Activated CD8-positive, alpha-beta memory T cell treated with anti-CD3 and anti-CD28 coated beads for 48 hours (primary cell): ENCODE results near the gene AFF4.
"Not testable (repeated sequence)": the region's sequence is repeated elsewhere in the genome, so short reads cannot be mapped to it uniquely, and the experiment has no call there.

ENCODE experiments used
- DNase-seq, 3 experiments: peaks; one replicate each; pipeline ENCODE4 v3.0.0-alpha.2; 2020; ENCODE audit warnings: low read depth in 2 of 3, low spot score in 2 of 3

AFF4 gene

DNA sequence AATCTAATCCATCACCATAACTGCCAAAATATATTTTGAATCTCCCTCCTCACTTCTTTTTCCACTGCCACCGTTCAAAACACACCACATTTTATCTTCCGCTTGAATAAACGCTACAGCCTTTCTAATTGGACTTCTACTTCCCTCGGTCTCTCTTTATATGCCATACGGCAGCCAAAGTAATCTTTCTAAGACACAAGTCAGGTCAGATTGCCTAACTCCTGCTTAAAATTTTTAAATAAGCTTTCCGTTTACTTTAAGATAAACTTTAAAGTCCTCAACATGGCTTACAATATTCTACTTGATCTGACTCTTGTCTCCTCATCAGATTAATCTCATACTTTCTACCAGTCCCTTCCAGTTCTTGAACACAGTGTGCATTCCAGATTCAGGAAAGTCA is 9.7 kb downstream of the AFF4 start:
- no peak for DNase-seq

DNA sequence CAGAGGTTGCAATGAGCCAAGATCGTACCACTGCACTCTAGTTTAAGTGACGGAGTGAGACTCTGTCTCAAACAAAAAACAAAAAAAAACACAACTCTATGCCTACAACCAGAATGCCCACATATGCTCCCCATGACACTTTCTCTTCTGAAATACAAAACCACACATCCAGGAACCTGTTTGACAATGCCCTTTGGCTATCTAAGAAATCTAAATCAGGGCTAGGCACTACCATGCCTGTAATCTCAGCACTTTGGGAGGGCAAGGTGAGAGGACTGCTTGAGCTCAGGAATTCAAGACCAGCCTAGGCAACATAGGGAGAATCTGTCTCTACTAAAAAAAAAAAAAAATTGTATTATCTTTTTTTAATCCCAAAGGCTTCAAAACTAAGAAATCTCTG is 10.6 kb downstream of the AFF4 start:
- no peak for DNase-seq

DNA sequence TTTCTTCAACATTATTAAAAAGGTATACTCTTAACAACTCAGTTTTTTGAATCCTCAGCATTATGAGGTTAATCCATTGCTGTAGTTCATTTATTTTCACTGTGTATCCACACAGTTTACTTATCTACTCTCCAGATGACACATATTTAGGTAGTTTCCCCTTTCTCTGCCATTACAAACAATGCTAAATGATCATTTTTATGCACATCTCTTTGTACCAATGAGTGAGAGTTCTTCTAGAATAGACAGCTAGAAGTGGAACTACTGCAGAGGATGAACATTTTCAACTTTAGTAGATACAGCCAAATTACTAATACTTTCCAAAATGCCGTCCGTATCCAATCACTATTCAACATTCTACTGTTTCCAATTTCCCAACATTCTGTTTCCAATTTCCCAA is 11.5 kb downstream of the AFF4 start:
- no peak for DNase-seq

DNA sequence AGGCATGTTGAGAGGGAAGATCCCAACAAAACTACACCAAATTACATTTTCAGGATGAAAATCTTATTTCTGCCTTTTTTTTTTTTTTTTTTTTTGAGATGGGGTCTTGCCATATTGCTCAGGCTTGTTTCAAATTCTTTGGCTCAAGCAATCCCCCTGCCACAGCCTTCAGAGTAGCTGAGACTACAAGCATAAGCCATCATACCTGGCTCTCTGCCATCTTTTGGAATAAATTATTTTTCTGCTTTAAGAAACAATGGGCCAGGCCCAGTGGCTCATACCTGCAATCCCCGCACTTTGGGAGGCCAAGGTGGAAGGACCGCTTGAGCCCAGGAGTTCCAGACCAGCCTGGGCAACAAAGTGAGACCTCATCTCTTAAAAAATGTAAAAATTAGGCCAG is 14.3 kb downstream of the AFF4 start:
- no peak for DNase-seq

DNA sequence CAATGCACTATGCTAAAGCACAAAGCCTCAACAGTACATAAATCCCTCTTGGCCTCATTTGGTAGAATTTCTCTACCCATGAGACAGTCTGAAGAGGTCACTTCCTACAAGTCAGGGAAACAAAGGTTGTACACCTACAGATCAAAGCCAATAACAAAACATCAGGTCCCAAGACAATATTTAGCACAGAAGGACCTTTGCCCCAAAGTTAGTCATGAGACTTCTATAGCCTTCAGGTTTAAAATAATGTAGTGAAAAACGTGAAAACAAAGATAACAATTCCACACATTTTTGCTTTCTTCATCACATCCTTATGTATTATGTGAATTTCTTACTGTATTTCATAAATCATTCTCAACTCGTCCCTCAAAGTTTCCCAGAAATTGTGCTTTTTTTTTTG is 15.8 kb downstream of the AFF4 start:
- no peak for DNase-seq

DNA sequence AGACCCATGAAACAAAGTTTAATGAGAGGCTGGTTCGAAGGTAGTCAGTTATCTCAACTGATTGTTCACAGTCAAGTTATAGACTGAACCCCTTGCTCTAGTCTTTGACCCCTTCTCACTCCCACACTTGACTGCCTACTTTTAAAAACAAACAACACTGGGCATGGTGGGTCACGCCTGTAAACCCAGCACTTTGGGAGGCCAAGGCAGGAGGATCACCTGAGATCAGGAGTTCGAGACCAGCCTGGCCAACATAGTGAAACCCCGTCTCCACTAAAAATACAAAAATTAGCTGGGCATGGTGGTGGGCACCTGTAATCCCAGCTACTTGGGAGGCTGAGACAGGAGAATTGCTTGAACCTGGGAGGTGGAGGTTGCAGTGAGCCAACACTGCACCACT is 18.1 kb downstream of the AFF4 start:
- not testable (repeated sequence) for DNase-seq

DNA sequence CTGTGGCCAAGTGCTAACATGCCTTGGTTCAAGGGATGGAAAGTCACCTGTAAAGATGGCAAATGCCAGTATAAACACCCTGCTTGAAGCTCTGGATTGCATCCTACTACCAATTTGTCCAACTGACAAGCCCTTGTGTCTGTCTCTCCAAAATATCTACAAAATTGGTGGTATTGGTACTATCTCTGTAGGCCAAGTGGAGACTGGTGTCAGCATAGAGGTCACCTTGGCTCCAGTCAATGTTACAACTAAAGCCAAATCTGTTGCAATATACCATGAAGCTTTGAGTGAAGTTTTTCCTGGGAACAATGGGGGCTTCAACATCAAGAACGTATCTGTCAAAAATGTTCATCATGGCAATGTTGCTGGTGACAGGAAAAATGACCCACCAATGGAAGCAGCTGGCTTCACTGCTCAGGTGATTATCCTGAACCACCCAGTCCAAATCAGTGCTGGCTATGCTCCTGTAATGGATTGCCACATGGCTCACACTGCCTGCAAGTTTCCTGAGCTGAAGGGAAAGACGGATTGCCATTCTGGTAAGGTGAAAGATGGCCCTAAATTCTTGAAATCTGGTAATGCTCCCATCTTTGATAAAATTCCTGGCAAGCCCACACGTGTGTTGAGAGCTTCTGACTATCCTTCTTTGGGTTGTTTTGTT is 19.9 kb downstream of the AFF4 start:
- DNase-seq = no peak

DNA sequence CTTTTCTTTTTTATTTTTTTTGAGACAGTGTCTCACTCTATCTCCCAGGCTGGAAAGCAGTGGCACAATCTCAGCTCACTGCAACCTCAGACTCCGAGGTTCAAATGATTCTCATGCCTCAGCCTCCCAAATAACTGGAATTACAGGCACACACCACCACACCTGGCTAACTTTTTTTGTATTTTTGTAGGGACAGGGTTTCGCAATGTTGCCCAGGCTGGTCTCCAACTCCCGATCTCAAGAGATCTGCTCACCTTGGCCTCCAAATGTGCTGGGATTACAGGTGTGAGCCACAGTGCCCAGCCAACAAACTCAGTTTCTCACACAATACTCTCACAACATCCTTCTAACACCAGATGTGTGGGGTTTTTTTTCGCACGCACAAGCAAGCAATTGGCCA is 22.1 kb downstream of the AFF4 start:
- no peak for DNase-seq

DNA sequence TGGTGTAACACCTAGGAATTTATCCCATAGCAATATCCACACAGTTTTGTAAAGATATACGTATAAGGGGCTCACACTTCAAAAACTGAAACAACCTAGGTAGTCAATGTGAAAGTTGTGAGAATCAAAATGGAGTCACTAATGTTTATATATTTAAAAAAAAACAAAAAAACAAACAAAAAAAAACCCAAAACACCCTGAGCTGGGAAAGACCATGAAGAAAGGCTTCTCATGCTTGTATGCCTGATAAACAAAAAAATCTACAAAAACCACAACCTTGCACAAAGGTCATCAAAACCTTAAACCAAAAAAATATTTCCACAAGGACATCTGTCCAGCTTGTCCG is 35.4 kb downstream of the AFF4 start:
- DNase-seq = no peak

DNA sequence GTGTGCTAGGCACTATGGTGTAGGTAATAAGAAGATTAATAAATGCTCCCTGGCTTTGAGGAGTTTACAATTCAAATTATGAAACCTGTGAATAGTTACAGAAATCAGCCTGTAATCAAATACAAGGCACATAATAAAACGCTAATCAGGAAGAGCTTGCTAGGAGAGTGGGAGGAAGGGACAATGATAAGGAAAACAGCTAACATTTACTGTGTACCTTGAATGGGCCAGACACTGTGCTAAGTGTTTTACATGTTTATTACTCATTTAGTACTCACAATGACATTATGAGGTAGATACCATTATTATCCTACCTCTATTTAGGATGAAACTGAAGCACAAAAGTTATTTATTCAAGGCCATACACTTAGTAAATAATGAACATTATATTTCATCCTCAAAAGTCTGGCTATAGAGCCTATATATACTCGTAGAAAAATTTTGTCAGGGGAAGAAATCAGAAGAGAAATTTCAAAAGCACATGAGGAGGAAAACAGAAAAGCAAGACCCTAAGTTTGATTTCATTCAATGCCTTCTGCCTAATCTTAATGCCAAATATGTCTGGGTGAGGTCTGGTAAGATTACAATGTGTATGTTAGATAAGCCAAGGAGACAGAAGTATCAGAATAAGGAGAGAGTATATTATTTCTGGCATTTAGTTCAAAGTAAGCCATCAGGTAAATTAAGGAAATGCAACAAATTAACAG is 35.9 kb downstream of the AFF4 start:
- DNase-seq = no peak

DNA sequence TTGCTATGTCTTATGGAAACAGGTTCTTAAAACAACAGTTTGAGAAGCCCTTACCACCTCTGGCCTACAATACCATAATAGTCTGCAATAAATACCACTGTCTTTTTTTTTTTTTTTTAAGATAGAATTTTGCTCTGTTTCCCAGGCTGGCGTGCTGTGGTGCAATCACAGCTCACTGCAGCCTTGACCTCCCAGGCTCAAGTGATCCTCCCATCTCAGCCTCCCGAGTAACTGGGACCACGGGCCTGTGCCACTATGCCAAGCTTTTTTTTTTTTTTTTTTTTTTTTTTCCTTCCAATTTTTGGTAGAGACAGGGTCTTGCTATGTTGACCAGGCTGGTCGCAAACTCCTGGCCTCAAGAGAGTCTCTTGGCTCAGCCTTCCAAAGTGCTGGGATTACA is 37.0 kb downstream of the AFF4 start:
- DNase-seq = no peak

DNA sequence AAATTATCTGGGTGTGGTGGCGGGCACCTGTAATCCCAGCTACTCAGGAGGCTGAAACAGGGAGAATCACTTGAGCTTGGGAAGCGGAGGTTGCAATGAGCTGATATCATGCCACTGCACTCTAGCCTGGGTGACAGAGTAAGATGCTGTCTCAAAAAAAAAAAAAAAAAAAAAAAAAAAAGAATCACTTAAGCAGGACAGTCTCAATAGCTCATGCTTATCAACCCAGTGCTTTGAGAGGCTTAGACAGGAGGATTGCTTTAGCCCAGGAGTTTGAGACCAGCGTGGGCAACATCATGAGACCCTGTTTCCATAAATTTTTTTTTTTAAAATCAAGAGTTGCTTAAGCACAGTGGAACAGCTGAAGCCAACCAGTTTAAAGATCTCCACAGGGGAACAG is 47.3 kb downstream of the AFF4 start:
- no peak for DNase-seq

DNA sequence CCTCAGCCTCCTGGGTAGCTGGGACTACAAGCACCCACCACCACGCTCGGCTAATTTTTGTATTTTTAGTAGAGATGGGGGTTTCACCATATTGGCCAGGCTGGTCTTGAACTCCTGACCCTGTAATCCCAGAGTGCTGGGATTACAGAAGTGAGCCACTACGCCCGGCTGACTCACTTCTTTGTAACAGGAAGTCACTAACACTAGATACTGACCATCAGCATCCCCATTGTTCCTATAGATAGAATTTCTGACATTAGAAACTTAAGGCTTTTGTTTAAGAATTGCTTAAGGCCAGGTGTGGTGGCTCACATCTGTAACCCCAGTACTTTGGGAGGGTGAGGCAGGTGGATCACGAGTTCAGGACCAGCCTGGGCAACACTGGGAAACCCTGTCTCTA is 47.8 kb downstream of the AFF4 start:
- DNase-seq = no peak

DNA sequence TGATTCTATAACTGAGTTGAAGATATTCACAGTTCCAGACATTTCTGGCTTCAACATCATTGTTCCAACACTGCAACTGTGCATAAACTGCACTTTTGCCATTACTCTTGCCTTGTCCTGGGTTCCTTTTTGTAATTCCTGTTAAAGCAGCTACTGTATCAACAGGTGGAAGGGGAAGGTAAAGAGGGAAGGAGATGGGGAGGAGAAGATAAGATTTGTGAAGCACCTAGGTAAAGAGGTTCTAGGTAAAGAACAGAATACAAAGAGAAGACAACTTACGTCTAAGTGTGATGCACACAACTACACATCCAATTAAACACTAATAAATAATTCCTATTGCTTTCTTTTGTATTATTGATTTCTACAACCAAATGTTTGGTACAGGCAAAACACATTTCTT is 53.7 kb downstream of the AFF4 start:
- no peak for DNase-seq

DNA sequence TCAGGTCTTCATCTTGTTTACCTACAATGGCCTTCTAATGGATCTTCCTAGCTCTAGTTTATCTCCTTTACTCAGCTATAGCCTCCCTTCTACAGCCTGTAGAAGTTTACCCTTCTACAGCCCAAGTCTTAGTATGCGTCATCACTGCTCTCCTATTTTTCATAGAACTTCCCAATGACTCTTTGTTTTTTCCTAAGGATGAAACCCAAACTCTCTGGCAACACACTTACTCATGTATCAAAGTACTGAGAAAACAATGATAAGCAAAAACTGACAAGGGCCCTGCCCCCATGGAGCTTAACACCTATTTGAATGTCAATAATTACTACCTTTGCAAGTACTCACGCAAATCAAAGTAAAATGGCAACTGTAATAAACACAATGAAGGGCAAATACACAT is 56.3 kb downstream of the AFF4 start:
- no peak for DNase-seq

DNA sequence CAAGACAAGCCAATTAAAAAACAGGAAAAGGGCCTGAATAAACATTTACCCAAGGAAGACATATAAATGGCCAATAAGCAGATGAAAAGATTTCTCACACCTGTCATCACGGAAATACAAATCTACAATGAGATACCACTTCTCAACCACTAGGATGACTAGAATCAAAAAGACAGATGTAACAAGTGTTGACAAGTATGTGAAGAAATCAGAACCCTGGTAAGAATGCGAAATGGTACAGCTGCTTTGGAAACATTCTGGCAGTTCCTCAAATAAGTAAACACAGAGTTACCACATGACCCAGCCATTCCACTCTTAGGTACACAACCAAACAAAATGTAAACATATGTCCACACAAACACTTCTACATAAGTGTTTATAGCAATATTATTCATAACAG is 57.5 kb downstream of the AFF4 start:
- no peak for DNase-seq

DNA sequence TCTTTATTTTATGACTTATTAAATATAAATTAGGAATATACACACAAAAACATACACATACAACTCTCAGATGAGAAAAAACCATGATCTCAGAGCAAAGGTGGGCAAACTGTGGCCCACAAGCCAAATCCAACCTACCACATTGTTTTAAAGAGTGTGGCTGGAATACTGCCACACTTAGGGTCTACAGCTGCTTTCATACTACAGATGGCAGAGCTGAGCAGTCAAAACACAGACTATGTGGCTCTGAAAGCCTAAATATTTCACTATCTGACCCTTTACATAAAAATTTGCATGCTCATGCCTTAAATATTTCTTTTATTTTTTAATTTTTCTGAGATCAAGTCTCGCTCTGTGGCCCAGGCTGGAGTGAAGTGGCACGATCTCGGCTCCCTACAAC is 61.7 kb downstream of the AFF4 start:
- no peak for DNase-seq

DNA sequence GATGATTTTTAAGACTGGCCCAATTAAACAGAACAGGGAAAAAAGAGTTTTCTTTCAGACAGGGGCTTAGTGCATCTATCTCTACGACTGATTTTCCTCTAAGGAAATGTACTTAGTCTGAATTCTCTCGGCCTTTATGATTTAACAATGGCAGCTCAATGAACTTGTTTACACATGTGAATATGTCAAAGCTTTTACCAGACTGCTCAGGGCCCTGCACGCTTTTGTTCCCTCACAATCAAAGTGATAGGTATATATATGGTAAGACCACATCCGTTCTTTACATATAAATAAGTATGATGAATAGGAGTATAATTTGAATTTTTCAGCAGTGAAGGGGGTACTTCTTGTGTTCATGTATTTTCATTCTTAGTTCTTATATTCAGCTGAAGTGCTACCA is 62.4 kb downstream of the AFF4 start:
- no peak for DNase-seq

DNA sequence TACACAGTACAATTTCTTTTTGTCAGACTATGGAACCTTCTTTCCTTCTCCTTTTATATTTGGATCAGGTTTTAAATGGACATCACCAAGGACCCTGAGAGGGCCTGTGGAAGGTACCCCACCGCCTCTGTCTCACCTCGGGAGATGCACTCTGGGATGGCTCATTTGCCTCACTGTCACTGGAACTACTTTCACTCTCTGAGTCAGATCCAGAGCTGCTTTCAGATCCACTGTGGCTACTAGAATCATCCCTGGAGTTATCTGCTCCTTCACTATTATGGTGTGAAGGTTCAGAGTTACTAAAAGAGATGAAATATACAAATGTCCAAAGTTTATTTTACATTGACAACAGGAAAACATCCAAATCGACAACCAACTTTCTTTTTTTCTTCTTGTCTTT is 65.3 kb downstream of the AFF4 start:
- DNase-seq = no peak

DNA sequence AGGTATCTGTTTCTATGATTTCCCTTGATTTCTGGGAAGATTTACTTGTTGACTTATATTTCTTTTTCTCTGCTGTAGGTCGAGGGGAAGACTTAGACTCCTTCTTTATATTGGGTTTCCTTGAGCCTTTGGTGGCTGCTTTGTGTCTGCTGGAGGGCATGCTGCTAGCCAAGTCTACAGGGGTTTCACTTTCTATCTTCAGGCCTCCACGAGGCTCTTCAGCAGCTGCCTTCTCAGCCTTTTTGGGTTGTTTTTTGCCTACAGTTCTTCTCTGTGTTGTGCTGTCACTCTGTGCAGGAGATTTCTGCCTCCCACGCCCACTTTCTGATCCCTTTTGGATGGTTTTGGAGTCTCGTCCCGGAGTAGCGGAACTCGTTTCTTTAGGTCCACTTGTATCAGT is 66.7 kb downstream of the AFF4 start:
- DNase-seq = no peak

DNA sequence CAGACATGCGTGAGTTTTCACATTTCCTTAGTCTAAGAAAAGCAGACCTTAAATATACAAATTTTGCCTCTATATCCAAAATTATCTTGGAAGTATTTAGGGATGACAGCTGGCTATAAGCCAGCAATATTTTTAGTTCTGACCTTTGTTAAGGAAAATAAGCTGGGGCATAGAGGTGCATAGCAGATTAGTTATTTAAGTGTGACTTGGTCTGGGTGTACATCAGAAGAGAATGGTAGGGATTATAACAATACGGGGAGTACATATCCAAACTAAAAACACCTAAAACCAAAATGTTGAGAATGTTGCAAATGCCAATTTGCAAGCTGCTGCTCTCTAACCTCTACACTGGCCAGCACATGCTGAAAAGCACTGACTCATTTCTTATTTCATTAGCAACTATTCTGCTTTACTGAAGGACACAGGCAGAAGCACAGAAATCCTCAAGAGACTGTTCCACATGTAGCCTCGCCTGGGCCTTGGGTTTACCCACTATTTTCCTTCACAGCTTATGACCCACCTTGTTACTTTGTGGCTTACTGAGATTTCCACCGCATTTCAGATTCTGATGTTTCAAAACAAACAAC is 67.6 kb downstream of the AFF4 start:
- DNase-seq = no peak

DNA sequence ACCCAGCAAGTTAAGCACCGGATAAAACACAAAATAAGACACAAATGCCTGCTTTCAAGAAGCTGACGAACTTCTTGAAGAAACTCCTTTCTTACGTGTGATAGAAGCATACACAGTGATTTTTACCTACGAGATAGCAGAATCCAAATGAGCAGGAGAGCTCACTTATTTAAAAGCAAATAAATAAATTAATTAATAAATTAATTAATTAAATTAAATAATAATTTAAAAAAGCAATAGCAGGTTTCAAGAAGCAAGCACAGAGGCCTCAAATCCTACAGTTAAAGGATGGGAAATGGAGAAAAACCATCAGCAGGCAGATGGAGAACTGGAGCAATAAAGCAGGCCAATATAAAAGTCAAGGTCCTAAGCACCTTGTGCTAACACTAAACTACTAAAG is 72.6 kb downstream of the AFF4 start:
- DNase-seq = no peak

DNA sequence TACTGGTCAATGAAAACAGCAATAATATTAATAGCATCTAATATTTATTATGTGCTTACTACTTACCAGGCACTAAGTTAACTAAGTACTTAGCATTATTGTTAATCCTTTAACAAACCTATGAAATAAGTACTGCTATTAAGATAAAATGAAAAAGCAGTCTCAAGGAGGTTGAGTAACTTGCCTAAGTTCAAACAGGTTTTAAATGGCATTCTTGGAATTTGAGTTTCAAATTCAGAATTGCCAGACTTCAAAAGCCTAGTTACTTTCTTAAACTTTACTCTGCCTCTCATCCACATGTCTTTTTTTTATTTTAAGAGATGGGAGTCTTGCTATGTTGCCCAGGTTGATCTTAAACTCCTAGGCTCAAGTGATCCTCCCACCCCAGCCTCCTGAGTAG is 73.9 kb downstream of the AFF4 start:
- DNase-seq = no peak
